Esophagus muscularis mucosa (tissue), 4 donors: ENCODE measurements around the gene EFCC1. TPM values are rescaled to one million over a fixed set of nuclear protein-coding genes. Genes with fewer than 3 reads are reported as not detected.

Experiments used
- DNase-seq: peaks from one replicate; pipeline ENCODE4 v3.0.0-alpha.2; 2017; ENCODE audit errors: extremely low spot score
- H3K27ac ChIP-seq, 4 donors: fragments of 200-600 bp; sonication (generic); replicated peaks in 1 of 4; 1 replicate in 3 of 4; 2 replicates in 1 of 4; pipeline ENCODE4 v1.5.1; 2016 to 2019; ENCODE audit warnings: mild to moderate bottlenecking in 1 of 4
- H3K27me3 ChIP-seq, 4 donors: fragments of 200-600 bp; sonication (generic); one replicate each; pipeline versions ENCODE4 v1.5.1 to v1.6.0; 2016 to 2019
- H3K36me3 ChIP-seq, 4 donors: fragments of 200-600 bp; sonication (generic); one replicate each; pipeline ENCODE4 v1.5.1; 2016 to 2019
- H3K4me1 ChIP-seq, 4 donors: fragments of 200-600 bp; sonication (generic); one replicate each; pipeline ENCODE4 v1.5.1; 2016 to 2019
- H3K4me3 ChIP-seq, 4 donors: fragments of 200-600 bp; sonication (generic); 1 replicate in 2 of 4; 2 replicates in 2 of 4; pipeline ENCODE4 v1.5.1; 2016 to 2019; ENCODE audit warnings: mild to moderate bottlenecking in 4 of 4, moderate library complexity in 1 of 4
- H3K9me3 ChIP-seq, 4 donors: fragments of 200-600 bp; sonication (generic); 1 replicate in 3 of 4; 2 replicates in 1 of 4; pipeline ENCODE4 v1.5.1; 2016 to 2019
- EP300 ChIP-seq: sonication (generic); formaldehyde crosslinking; IDR thresholded peaks from one replicate; pipeline ENCODE4 v1.6.1; 2017; ENCODE audit warnings: antibody characterized with exemption
- POLR2A ChIP-seq: fragments of 450-650 bp; IDR thresholded peaks from one replicate; pipeline ENCODE4 v1.6.1; 2017; ENCODE audit warnings: antibody characterized with exemption, moderate library complexity, mild to moderate bottlenecking, low read depth
- POLR2AphosphoS5 ChIP-seq, 2 donors: sonication (generic); formaldehyde crosslinking; IDR thresholded peaks; one replicate each; pipeline ENCODE4 v1.6.1; 2017; ENCODE audit warnings: antibody characterized with exemption in 2 of 2
- WGBS: methylation state at CpG from one replicate; pipeline ENCODE4 v1.1.5; 2018; 5-methylcytosine and 5-hydroxymethylcytosine counted together
- intact Hi-C: fragments of 100-400 bp; cut with DNase I; formaldehyde crosslinking; loops from one replicate; pipeline ENCODE4 v1.15.1; 2023
- total RNA-seq, 4 donors: library from RNA; depleted of rRNA; stranded (reverse); fragments of >200 nt; gene quantifications; one replicate each; pipeline versions ENCODE4 v1.1.0 to v1.2.1, GENCODE V29; 2016
- TF ChIP-seq, protein P1 (sequence below), 3 experiments: fragments of 200-600 bp in 2 of 3; fragments of 450-650 bp in 1 of 3; sonication (generic) in 2 of 3; IDR thresholded peaks; one replicate each; pipeline ENCODE4 v1.5.1; 2017 to 2019; ENCODE audit warnings: antibody characterized with exemption in 3 of 3, mild to moderate bottlenecking in 2 of 3, moderate library complexity in 1 of 3

EFCC1 gene
- total RNA-seq, 4 donors from 2014 or later: 5.8 to 15.8 (median 7.9) TPM

DNA sequence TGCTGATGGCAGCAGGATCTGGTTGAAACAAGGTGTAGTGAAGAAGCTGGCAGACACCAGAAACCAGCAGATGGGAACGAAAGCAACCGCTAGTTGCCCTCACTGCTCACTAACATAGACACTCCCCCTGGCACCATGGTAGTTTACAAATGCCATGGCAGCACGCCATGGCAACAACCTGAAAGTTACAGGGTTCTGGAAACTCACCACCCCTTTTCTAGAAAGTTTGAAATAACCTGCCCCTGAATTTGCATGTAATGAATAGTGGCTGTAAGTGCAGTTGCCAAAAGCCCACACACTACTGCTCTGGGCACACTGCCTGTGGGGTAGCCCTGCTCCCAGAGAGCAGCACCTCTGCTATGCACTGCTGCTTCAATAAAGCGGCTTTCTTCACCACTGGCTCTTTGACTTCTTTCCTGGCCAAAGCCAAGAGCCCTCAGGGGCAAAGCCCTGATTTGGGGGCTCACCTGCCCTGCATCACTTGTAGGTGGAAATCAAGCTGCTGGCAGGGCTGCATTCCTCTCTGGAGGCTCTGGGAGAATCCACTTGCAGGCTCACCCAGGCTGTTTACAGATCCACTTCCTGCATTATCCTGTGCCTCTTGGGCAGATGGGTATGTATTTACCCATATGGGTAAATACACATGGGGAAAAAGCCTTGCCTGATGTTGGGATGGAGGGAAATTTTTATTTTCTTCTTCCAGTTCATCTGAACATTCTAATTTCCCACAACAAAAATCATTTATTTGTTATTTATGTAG, 57.5 kb downstream of the EFCC1 start:
- TF ChIP-seq, protein P1, sequence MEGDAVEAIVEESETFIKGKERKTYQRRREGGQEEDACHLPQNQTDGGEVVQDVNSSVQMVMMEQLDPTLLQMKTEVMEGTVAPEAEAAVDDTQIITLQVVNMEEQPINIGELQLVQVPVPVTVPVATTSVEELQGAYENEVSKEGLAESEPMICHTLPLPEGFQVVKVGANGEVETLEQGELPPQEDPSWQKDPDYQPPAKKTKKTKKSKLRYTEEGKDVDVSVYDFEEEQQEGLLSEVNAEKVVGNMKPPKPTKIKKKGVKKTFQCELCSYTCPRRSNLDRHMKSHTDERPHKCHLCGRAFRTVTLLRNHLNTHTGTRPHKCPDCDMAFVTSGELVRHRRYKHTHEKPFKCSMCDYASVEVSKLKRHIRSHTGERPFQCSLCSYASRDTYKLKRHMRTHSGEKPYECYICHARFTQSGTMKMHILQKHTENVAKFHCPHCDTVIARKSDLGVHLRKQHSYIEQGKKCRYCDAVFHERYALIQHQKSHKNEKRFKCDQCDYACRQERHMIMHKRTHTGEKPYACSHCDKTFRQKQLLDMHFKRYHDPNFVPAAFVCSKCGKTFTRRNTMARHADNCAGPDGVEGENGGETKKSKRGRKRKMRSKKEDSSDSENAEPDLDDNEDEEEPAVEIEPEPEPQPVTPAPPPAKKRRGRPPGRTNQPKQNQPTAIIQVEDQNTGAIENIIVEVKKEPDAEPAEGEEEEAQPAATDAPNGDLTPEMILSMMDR (IDR thresholded peaks at IDR 0.05): no peak
- no peak for TF ChIP-seq POLR2A
- TF ChIP-seq EP300: no peak
- no peak for TF ChIP-seq POLR2AphosphoS5 (IDR thresholded peaks at IDR 0.05)
- WGBS: 64% methylated on average over 3 of the region's 4 CpGs
- intact Hi-C loops: no loop called here
- no peak overlapping the region for H3K27ac ChIP-seq
- no peak overlapping the region for H3K4me3 ChIP-seq
- peaks cover 4 to 17% (median 15%) of the 10 kb centered on the region in 4 donors for H3K4me1 ChIP-seq
- DNase-seq: no peak
- H3K36me3 ChIP-seq: no peaks in the 10 kb centered on the region
- H3K9me3 ChIP-seq: no peaks in the 10 kb centered on the region
- no peaks in the 10 kb centered on the region for H3K27me3 ChIP-seq

DNA sequence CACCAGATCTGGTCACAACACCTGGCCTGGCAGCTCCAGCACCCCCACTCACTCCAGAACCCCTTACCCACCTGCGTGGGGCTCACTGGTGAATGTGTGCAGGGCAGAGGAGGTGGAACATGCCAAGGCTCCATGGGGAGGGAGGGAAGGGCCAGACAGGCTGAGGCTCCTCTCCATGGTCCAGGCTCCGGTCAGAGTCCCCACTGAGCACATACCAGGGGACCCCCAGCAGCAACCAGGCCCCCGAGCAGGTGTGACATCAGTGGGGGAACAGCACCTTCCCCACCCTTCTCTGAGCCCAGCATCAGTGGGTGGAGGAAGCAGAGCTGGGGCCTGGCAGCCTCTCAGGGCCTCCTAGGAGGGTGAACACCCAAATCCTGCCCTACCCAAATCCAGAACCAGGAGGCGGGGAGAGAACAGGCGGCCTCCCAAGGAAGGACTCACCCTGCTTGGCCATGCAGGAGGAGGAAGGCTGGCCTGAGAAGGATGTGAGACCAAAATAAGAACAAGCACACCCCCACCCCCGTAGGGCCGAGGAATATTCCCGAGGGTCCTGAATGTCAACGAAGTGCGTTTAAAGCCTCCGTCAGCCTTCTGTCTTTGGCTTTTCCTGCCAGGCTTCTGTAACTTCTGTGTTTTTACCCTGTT, 58.3 kb downstream of the EFCC1 start:
- H3K27me3 ChIP-seq: no peaks in the 10 kb centered on the region
- DNase-seq: no peak
- WGBS: 78% methylated on average over 11 of the region's 11 CpGs
- H3K36me3 ChIP-seq: no peaks in the 10 kb centered on the region
- no peak overlapping the region for H3K4me3 ChIP-seq
- H3K27ac ChIP-seq: no peak overlapping the region
- TF ChIP-seq, protein P1 (IDR thresholded peaks at IDR 0.05): no peak
- H3K9me3 ChIP-seq: no peaks in the 10 kb centered on the region
- H3K4me1 ChIP-seq: peaks cover 0 to 11% (median 10%) of the 10 kb centered on the region in 4 donors
- intact Hi-C loops: no loop called here

DNA sequence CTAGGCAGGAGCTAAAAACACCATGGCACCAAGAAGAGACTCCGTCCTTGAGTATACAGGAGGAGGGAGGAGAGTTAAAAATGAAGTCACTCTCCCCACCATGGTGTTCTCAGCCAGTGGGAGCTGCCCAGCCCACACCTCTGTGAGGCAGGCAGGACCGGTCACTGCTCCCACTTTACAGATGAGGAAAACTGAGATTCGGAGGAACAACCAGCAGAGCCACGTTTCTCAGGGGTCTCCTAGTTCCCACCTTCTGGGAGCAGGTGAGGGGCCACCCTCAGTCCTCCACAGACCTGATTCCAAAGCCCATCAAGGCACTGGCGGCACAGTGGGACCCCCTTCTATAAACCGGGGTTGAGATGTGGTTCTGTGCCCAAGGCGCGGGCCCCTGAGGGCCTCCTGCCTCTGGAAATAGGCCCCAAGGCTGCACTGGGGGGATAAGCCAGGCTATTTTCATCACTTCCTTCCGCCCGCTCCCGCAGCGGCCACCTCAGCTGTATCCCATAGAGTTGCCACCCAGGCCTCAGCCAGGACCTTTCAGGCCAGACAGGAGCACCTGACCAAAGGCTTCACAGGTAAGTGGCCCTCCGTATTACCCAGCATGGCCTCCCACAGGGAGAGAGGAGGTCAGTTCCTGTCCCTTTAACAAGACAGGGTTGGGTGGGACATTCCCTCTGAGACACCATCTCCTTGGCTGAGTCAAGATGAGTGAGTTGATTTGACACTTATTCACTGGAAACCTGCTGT, 59.3 kb downstream of the EFCC1 start, which contains the start of gene GP9:
GP9 (plus strand) TSS at position 504 of the 747 bp plus-strand sequence. CDS start 961 bp downstream, outside the sequence.
- H3K27me3 ChIP-seq: no peaks in the 10 kb centered on the region
- 92% methylated on average over 5 of the region's 13 CpGs for WGBS

DNA sequence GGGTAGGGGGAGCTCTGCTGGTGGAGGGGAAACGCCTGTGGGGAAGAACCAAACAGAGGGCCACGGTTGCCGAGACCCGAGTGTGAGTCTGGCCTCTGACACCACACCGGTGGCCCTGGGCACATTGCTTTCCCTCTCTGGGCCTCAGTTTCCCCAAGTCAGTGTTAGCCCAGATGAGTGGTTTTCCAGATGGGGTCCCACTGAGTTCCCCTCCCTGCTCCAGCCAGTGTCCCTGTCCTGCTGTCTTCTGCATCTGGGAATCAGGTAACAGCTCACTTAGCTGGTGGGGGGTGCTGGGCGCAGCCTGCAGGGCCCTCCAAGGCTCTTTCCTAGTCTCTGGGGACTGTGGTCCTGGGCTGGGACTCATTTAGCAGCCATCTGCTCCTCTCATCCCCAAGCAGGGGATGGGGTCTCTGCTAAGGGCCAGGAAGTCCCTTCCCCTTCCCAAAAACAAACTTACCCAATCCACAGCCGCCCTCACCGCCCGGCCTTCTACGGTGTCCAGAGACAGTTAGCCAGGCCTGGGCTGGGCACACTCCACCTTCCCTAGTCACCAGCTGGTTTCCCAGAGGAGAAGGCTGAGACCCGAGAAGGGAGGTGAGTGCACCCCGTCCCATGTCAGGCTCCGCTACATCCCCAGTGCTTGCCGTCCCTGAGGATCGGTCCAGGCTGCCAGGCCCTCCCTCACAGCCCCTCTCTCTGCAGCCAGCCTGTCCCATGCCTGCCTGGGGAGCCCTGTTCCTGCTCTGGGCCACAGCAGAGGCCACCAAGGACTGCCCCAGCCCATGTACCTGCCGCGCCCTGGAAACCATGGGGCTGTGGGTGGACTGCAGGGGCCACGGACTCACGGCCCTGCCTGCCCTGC, 60.2 kb downstream of the EFCC1 start:
- WGBS: 84% methylated on average over 9 of the region's 19 CpGs
- no peak for DNase-seq
- H3K36me3 ChIP-seq: no peaks in the 10 kb centered on the region

More for the DNA sequence above, 59.3 kb downstream of the EFCC1 start, which contains the start of gene GP9:
- no peak for TF ChIP-seq EP300
- no peak for TF ChIP-seq POLR2AphosphoS5 (IDR thresholded peaks at IDR 0.05)
- TF ChIP-seq POLR2A: no peak
- TF ChIP-seq, protein P1 (IDR thresholded peaks at IDR 0.05): no peak
- intact Hi-C loops: no loop called here
- H3K27ac ChIP-seq: no peak within 1 kb of the TSS
- no peaks in the 10 kb centered on the region for H3K36me3 ChIP-seq
- H3K4me3 ChIP-seq: no peak within 1 kb of the TSS
- H3K9me3 ChIP-seq: no peaks in the 10 kb centered on the region
- H3K4me1 ChIP-seq: peaks cover 0 to 11% (median 10%) of the 10 kb centered on the region in 4 donors
- DNase-seq: no peak

More for the DNA sequence above, 60.2 kb downstream of the EFCC1 start:
- Histone ChIP-seq H3K4me1 (peaks cover 0 to 11% (median 10%) of the 10 kb centered on the region in 4 donors), H3K9me3 (no peaks in the 10 kb centered on the region), H3K27me3 (no peaks in the 10 kb centered on the region), H3K27ac (no peak overlapping the region), H3K4me3 (no peak overlapping the region)
- intact Hi-C loops: no loop called here
- TF ChIP-seq, protein P1 (IDR thresholded peaks at IDR 0.05): no peak
- TF ChIP-seq POLR2A: no peak
